Right ventricle myocardium superior (tissue), 1 donor: ENCODE data around the gene TUBB6. TPM values are rescaled to one million over a fixed set of nuclear protein-coding genes. Genes with fewer than 3 reads are reported as not detected.

ENCODE experiments used
- ATAC-seq: fragments of 200-7000 bp; cut with Tn5 transposase; one replicate; pipeline ENCODE4 v1.9.1; 2020; ENCODE audit warnings: mild to moderate bottlenecking; ENCODE audit not compliant: poor library complexity
- DNase-seq: peaks from one replicate; pipeline ENCODE4 v3.0.0-alpha.2; 2020
- intact Hi-C: fragments of 100-400 bp; cut with DNase I; formaldehyde crosslinking; loops from one replicate; pipeline ENCODE4 v1.11.2; 2022
- total RNA-seq: library from RNA; stranded (reverse); fragmentation: NEBNext Ultra II Directional; extraction: Animal tissue kit (Norgen Biotek cat#: 25700); gene quantifications from one replicate; pipeline ENCODE4 v1.2.1, GENCODE V29; 2021
- donor health status: DM: no; HTN: yes; CAD: no; lungs with severe emphysema.

TUBB6 gene
- total RNA-seq, 1 donor from 2014 or later: 94.6 TPM

GRCh38 chr18:12287684-12288402 lies 20.2 kb upstream of the TUBB6 start:
- DNase-seq (peak; percentile 89), ATAC-seq (peak; percentile 94)
- intact Hi-C loops: no loop called here

DNA sequence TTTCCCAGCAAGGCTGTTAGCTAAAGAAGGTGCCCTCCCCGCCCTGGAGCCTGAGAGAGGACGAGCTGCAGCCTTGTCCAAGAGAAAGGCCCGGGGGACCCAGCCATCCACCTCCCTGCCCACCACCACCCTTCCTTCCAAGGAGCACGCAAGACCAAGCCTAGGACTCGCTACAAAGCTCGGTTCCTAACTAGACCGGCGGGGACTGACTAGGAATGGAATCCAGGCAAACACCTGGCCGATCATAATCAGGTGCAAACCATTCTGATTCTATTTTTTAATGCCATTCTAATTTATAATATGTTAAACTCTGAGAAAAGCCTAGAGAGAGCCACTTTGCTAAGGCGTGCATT lies 19.7 kb upstream of the TUBB6 start:
- ATAC-seq (peak; percentile 22), DNase-seq (no peak)
- intact Hi-C loops: no loop called here

- no peak for ATAC-seq
Observed at GRCh38 chr18:12290086-12290485, 18.0 kb upstream of the TUBB6 start.

DNA sequence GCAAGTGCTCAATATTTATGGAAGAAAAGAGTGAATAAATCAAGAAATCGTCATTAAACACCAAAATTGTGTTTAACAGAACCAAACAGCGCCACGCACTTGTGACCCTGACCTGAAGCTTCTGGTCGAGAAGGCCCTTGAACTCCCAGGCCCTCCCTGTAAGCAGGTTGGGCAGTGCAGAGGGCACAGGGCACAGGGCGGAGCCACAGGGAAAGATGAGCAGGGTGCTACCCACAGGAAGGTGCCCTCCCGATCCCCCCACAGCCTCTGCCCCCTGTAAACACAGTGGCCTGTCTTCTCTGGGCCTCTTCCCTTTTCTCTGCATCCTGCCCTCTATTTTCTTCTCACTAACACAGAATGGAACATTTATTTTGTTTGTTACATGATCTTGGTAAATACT lies 16.9 kb upstream of the TUBB6 start:
- intact Hi-C loops: no loop called here
- ATAC-seq: no peak
- DNase-seq: no peak

More at GRCh38 chr18:12290086-12290485, 18.0 kb upstream of the TUBB6 start:
- DNase-seq: no peak
- intact Hi-C loops: no loop called here

DNA sequence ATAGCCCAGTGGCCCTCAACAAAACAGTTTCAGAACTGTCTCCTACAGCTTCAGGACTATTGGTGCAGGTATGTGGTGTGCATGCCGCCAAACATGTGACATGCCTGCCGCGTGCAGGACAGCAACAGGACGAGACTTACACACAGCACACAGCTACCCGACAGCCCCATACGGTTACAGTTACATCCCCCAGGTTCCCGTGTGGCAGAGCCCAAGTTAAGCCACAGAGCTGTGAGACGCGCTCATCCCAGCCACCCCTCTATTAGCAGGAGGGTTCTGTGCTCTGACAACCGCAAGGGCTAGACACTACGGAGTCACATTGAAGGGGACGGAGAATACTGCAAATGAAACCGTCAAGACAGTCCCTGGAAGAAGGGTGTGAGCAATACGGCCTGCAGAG lies 16.4 kb upstream of the TUBB6 start:
- DNase-seq: no peak
- intact Hi-C loops: no loop called here
- ATAC-seq: no peak

GRCh38 chr18:12293831-12294230 lies 14.2 kb upstream of the TUBB6 start:
- ATAC-seq: no peak
- intact Hi-C loops: no loop called here
- DNase-seq: no peak

- ATAC-seq: no peak
- DNase-seq: no peak
- intact Hi-C loops: no loop called here
Observed at GRCh38 chr18:12295389-12296086, 12.5 kb upstream of the TUBB6 start.

GRCh38 chr18:12296087-12296403 lies 12.0 kb upstream of the TUBB6 start:
- DNase-seq: no peak
- no peak for ATAC-seq
- intact Hi-C loops: no loop called here

DNA sequence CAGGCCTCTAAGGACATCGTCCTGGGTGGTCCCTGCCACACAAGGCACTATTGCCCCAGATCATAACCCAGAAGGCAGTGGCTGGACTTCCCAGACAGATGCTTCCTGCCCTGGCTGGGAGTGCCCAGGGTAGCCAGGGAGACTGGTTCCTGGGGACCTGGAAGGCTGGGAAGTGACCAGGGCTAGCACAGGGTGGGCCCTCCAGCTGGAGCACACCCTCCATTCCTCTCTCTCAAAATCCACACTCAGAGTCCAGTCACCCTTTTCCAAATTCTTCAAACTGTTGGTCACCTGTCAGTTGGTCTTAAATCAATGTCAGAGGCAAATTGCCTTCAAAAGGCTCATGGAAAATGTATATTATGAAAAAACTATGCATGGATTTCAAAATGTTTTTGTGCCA lies 11.6 kb upstream of the TUBB6 start:
- no peak for ATAC-seq
- no peak for DNase-seq
- intact Hi-C loops: no loop called here

GRCh38 chr18:12299862-12300261 lies 8.2 kb upstream of the TUBB6 start:
- ATAC-seq: no peak
- intact Hi-C loops: no loop called here
- no peak for DNase-seq

DNA sequence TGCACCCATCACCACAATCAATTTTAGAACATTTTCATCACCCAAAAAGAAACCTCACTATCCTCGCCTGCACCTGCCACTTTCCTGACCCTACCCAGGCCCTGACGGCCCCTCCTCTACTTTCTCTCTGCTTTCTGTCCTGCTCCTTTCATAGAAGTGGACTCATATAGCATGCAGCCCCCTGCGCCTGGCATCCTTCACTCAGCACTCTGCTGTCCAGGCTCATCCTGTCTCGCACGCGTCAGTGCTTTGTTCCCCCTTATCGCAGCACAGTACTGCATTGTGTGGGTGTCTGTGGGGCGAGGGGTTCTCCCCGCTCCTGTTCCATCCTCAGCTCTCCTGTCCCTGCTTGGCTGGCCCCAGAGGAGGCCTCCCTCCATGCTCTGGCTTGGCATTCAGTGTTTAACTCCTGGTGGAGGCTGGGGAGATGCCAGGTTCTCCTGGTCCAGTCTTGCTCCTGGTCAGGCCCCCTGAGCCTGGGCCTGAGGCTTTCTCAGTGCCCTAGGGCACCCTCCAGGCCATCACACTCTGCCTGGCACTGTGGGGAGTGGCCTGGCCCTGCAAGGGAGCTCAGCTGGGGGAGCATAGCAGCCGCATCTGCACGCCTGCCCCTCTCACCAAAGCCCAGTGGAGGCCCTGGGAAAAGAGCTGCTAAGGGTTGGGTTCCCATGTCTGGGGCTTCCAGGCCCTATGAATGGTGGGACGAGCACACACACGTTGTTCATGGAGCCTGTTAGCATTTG lies 6.6 kb upstream of the TUBB6 start:
- DNase-seq (no peak), ATAC-seq (no peak)
- intact Hi-C loops: no loop called here

DNA sequence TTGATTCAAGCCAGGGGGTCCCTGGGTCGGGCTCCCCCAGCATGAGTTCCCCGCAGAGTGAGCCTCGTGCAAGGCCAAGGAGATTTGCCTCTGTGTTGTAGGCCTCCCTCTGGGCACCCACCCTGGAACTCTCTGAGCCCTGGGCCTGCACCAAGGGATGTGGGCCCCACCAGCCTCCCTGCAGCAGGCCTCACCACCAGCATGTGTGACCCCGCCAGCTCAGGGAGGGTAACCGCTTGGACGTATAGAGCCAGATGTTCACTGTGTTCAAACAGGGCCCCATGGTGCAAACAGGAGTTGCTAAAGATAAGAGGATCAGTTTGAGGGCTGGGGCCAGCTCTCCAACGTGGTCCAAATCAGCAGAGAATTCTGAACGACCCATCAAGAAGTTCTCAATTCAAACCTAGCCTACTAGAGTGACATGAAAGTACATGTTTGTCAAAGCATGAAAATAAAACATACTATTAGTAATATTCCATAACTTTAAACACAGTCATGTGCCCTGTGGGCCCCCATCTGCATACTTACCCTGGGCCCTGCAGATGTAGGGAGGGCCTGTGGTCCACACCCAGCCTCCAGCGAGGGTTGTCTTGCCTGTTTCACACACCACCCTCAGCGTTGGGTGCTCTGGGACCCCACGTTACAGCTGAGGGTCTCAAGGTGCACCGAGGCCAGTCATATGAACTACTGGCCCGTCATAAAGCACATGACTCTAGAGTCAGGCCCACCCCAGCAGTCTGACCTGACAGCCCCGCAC lies 5.5 kb upstream of the TUBB6 start:
- no peak for DNase-seq
- intact Hi-C loops: no loop called here

GRCh38 chr18:12304351-12305210 lies 3.5 kb upstream of the TUBB6 start:
- DNase-seq (no peak), ATAC-seq (no peak)
- intact Hi-C loops: no loop called here

More for the DNA sequence above, 5.5 kb upstream of the TUBB6 start:
- no peak for ATAC-seq

GRCh38 chr18:12305211-12305610 lies 2.8 kb upstream of the TUBB6 start:
- intact Hi-C loops: no loop called here
- no peak for ATAC-seq
- no peak for DNase-seq

DNA sequence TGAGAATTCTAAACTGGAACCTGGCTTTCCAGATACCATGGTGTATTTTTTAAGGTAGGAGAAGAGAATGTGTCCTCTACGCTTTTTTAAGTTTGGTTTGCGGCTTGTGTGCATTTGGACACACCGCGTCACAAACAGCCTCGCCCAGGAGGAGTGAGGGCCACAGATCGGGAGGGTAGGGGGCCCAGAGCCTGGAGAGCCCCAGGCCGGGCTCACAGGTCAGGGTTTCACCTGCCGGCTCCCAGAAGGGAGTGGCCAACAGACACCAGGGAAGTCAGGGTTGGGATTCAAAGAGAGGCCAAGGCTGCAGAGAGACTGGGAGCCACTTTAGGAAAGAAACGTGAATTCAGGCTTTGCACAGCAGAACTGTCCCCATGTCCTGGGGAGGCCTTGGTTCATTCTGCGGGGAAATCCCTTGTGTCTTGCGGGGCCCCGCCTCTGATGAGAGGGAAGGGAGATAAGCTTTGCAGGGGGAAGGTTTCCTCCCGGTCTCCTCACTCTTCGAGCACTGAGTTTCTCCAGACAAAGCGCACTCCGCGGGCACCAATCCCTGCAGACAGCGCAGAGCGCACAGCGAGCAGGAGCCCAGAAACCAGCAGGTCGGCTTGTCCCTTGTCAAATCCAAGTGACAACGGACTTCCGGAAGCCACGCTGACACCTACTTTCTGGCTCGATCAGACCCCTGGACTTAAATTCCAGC lies 2.0 kb upstream of the TUBB6 start:
- no peak for DNase-seq
- intact Hi-C loops: no loop called here
- ATAC-seq: no peak

GRCh38 chr18:12306752-12307700 lies 1.0 kb upstream of the TUBB6 start:
- DNase-seq (peak; percentile 77), ATAC-seq (peak; percentile 58)
- intact Hi-C loops: no loop called here
